Lung (tissue), 12 donors: ENCODE measurements around the gene GYG2. TPM values are rescaled to one million over a fixed set of nuclear protein-coding genes. Genes with fewer than 3 reads are reported as not detected.

Experiments
- ATAC-seq: fragments of 200-7000 bp; cut with Tn5 transposase; one replicate; pipeline ENCODE4 v1.9.1; 2020; ENCODE audit warnings: moderate number of reproducible peaks; ENCODE audit not compliant: insufficient read depth, low FRiP score
- DNase-seq, 3 donors: peaks; one replicate each; pipeline ENCODE4 v3.0.0-alpha.2; 2013 to 2017
- H3K27ac ChIP-seq, 2 donors: one replicate each; pipeline ENCODE4 v1.5.1; 2013; ENCODE audit warnings: mild to moderate bottlenecking in 2 of 2, moderate library complexity in 2 of 2, control low read depth in 1 of 2, inconsistent platforms in 1 of 2, low read depth in 1 of 2, low read length in 1 of 2
- H3K27me3 ChIP-seq, 3 donors: one replicate each; pipeline ENCODE4 v1.5.1; 2013; ENCODE audit warnings: low read length in 2 of 3; ENCODE audit not compliant: control insufficient read depth in 3 of 3, insufficient read depth in 3 of 3
- H3K36me3 ChIP-seq, 4 donors: one replicate each; pipeline ENCODE4 v1.5.1; 2013; ENCODE audit warnings: low read length in 4 of 4, mild to moderate bottlenecking in 1 of 4, moderate library complexity in 1 of 4; ENCODE audit not compliant: control insufficient read depth in 4 of 4, insufficient read depth in 4 of 4
- H3K4me1 ChIP-seq, 5 donors: one replicate each; pipeline ENCODE4 v1.5.1; 2013; ENCODE audit warnings: low read length in 5 of 5, mild to moderate bottlenecking in 2 of 5, moderate library complexity in 1 of 5; ENCODE audit not compliant: control insufficient read depth in 5 of 5, insufficient read depth in 5 of 5
- H3K4me3 ChIP-seq: one replicate; pipeline ENCODE4 v1.5.1; 2013; ENCODE audit warnings: mild to moderate bottlenecking, control low read depth, moderate library complexity
- H3K9ac ChIP-seq, 2 donors: one replicate each; pipeline ENCODE4 v1.5.1; 2013; ENCODE audit warnings: low read length in 2 of 2, control low read depth in 1 of 2; ENCODE audit not compliant: insufficient read depth in 1 of 2
- H3K9me3 ChIP-seq, 4 donors: one replicate each; pipeline ENCODE4 v1.5.1; 2013; ENCODE audit warnings: low read length in 3 of 4, mild to moderate bottlenecking in 1 of 4, moderate library complexity in 1 of 4; ENCODE audit not compliant: control insufficient read depth in 4 of 4, insufficient read depth in 3 of 4
- WGBS, 2 donors: extraction: QIAGEN DNeasy Blood & Tissue Kit; methylation state at CpG; one replicate each; pipeline ENCODE4 v1.1.7; 2013; 5-methylcytosine and 5-hydroxymethylcytosine counted together
- polyA plus RNA-seq, 2 donors: library from polyadenylated mRNA; stranded (reverse); fragments of 200-250 nt; gene quantifications; one replicate each; pipeline ENCODE4 v1.2.1, GENCODE V29; 2013
- total RNA-seq, 2 donors: library from RNA; depleted of rRNA in 1 of 2; stranded (reverse); fragments of >200 nt in 1 of 2; gene quantifications; one replicate each; pipeline ENCODE4 v1.2.1, GENCODE V29; 2014 to 2021
- TF ChIP-seq, protein P1 (sequence below): IDR thresholded peaks from 2 replicates; pipeline ENCODE4 v1.5.1; 2012; ENCODE audit warnings: mild to moderate bottlenecking; ENCODE audit errors: control extremely low read depth, extremely low read depth
- donor health status: control.
- donor health status: control.
- donor health status: Bipolar disorder and iron deficiency.
- donor health status: healthy.
- donor health status: DM: yes; HTN: yes; CAD: no.

GYG2 gene
- total and polyA plus RNA-seq, 4 donors = 0.59 to 5.4 (median 2.7) TPM

DNA sequence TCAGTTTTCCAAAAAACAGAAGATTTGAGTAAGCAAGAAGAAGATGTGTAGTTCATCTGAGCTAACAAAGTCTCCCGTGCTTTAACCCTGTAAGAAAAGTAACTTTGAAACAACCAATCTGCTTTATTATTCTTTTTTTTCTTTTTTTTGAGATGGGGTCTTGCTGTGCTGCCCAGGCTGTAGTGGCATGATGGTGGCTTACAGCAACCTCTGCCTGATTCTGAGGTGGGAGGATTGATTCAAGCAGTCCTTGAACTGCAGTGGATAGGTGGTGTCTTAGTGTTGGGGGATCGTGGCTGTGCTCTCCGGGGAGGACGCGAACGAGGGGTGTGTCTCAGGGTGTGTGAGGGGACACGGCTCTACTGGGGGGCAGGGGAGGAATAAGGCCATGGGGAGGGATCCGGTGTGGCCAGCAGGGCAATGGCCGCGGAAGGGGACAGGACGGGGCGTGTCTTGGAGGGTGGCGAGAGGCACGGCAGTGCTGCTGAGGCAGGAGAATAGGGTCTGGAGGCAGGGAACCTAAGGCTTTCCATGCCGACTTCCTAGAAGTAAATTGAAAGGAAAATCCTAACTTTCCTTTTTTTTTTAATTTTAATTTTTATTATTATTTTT is 98.0 kb downstream of the GYG2 start:
- WGBS, 2 donors = 96 to 98% methylated on average over 13 to 15 of the region's 15 CpGs
- ATAC-seq = no peak
- H3K27me3 ChIP-seq = peaks cover 0 to 4% (median 0%) of the 10 kb centered on the region in 3 donors
- peaks cover 0 to 4% (median 0%) of the 10 kb centered on the region in 5 donors for H3K4me1 ChIP-seq
- H3K4me3 ChIP-seq = no peak overlapping the region
- TF ChIP-seq, protein P1, sequence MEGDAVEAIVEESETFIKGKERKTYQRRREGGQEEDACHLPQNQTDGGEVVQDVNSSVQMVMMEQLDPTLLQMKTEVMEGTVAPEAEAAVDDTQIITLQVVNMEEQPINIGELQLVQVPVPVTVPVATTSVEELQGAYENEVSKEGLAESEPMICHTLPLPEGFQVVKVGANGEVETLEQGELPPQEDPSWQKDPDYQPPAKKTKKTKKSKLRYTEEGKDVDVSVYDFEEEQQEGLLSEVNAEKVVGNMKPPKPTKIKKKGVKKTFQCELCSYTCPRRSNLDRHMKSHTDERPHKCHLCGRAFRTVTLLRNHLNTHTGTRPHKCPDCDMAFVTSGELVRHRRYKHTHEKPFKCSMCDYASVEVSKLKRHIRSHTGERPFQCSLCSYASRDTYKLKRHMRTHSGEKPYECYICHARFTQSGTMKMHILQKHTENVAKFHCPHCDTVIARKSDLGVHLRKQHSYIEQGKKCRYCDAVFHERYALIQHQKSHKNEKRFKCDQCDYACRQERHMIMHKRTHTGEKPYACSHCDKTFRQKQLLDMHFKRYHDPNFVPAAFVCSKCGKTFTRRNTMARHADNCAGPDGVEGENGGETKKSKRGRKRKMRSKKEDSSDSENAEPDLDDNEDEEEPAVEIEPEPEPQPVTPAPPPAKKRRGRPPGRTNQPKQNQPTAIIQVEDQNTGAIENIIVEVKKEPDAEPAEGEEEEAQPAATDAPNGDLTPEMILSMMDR = no peak
- H3K9ac ChIP-seq = no peak overlapping the region
- peaks cover 0 to 8% (median 3%) of the 10 kb centered on the region in 4 donors for H3K9me3 ChIP-seq
- H3K27ac ChIP-seq = no peak overlapping the region
- no peak for DNase-seq
- peaks cover 0 to 10% (median 0%) of the 10 kb centered on the region in 4 donors for H3K36me3 ChIP-seq

DNA sequence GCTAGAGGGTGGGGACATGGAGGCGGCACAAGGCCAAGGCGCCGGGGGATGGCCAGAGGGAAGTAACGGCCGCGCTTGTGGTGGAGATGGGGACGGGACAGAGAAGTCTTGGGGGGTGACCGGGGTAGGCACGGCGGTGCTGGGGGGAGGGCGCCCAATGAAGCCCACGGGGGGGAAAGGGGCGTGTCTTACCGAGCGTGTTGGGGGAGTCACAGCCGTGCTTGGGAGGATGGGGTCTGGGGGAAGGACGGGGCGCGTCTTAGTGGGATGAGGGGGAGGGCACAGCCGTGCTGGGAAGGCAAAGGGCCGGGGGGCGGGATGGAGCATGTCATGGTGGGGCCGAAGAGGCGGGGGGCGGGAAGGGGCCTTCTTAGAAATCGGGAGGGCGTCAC is 99.5 kb downstream of the GYG2 start:
- TF ChIP-seq, protein P1 = no peak
- DNase-seq = no peak
- Histone ChIP-seq H3K9ac (peak overlapping the region; percentile 12 to 13), H3K27ac (peak overlapping the region; percentile 84 to 88), H3K4me3 (no peak overlapping the region), H3K27me3 (no peaks in the 10 kb centered on the region), H3K36me3 (peaks cover 0 to 6% (median 0%) of the 10 kb centered on the region in 4 donors), H3K4me1 (peaks cover 0 to 4% (median 0%) of the 10 kb centered on the region in 5 donors), H3K9me3 (peaks cover 0 to 8% (median 3%) of the 10 kb centered on the region in 4 donors)
- peak; percentile 35 for ATAC-seq
- WGBS, 2 donors = 2 to 7% methylated on average over 10 to 27 of the region's 27 CpGs

DNA sequence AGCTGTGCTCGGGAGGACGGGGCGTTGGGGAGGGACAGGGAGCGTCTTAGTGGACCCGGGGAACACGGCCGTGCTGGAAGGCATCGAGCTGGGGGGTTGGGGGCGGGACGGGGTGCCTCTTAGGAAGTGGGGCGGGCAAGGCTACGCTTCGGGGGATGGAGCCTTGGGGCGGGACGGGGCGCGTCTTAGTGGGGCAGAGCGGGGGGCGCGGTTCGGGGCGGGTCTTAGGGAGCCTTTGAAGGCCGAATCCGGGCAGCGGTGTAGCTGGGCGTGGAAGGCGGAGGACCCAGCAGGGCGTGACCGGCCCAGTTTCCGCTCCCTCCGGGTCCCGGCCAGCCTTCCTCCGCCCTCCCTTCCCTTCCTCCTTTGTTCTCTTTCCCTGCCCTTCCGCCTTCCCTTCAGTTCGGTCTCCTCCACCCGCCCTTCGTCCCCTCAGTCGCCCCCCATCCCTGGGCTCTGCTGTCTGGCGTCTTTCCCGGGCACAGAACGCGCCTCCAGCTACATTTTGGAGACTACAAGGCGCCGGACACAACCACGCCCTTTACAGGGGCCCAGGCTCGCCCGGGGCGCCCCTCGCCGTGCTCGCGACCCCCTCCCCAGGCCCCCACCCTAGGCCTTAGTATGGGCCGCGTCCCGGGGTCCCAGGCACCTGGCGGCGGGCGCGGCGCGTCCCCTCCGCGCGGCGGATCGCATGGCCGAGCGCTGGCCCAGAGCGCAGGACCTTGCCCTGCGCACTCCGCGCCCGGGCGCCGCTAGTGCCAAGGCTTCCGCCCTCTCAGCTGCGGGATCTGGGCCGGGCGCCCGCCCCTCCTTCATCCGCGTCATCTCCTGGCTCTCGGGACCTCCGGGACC is 100.1 kb downstream of the GYG2 start, which contains the start of gene ARSD:
Gene ARSD (minus strand): TSS at position 757 of the 852 bp plus-strand sequence. CDS start 64 bp downstream, at position 693.
- TF ChIP-seq, protein P1 = no peak
- peaks cover 0 to 8% (median 4%) of the 10 kb centered on the region in 4 donors for H3K9me3 ChIP-seq
- H3K4me3 ChIP-seq = peak within 1 kb of the TSS; percentile 63
- WGBS, 2 donors = 1 to 2% methylated on average over 31 to 84 of the region's 84 CpGs
- DNase-seq (peak; percentile 94 to 97 (median 96)), ATAC-seq (peak; percentile 94)
- H3K27me3 ChIP-seq = no peaks in the 10 kb centered on the region
- H3K4me1 ChIP-seq = peaks cover 0 to 6% (median 0%) of the 10 kb centered on the region in 5 donors
- peak within 1 kb of the TSS; percentile 92 to 99 for H3K27ac ChIP-seq
- peaks cover 0 to 4% (median 0%) of the 10 kb centered on the region in 4 donors for H3K36me3 ChIP-seq
- H3K9ac ChIP-seq = peak within 1 kb of the TSS; percentile 28 to 55
